HG02571 (cell line): ENCODE data around the gene SUPT16H.
"Not testable (repeated sequence)": the region's sequence is repeated elsewhere in the genome, so short reads cannot be mapped to it uniquely, and the experiment has no call there.

Experiments
- ATAC-seq: cut with Tn5 transposase; IDR thresholded peaks from one replicate; pipeline ENCODE4 v1.9.1; 2021; ENCODE audit warnings: mild to moderate bottlenecking, moderate library complexity; ENCODE audit not compliant: unreplicated experiment

The SUPT16H gene

GRCh38 chr14:21302836-21303140 lies 81.0 kb downstream of the SUPT16H start:
- ATAC-seq = not testable (repeated sequence)

DNA sequence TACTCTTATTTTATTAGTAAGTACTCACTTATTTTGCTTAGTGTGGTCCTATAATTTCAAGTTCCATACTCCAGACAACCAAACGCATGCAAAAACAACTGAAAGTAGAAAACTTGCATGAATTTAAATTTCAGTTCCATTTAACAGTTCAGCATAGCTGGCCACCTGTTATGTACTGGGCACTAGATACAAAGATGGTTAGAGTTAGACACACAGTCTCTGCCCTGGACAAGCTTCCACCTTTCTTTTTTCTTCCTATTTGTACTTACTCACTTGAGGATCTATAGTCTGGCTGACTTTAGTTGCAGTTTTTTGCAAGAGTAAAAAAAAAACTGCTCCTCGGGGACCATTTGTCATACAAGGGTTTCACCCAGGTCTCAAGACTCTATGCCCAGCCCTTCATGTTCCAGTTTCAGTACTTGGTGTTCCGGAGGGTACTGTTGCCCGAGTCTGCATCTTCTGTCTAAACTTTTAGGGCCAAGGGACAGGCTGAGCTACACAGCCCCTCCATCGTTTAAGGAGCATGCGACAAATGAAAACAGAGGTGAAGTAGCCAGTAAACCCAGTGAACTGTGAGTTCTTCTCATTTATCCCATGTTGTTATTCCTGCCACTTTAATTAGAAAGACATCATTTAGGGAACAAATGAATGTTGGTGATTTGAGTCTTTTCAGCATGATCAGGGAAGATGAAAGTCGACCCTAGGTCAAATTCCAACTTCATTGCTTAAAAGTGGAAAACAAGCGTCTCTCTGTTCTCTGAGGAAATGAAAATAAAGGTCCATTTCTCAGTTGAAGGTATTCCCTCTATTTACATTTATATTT lies 81.6 kb downstream of the SUPT16H start:
- ATAC-seq = no peak
